Endometrium (tissue), 2 donors: ENCODE results near the gene CSF1R.

Source experiments
- FAIRE-seq: peaks from 2 replicates; lab custom pipeline; 2012; peaks lifted over from hg19 to GRCh38; lab: Jason Lieb, UNC
- donor health status: control.
- donor health status: control.

CSF1R gene

DNA sequence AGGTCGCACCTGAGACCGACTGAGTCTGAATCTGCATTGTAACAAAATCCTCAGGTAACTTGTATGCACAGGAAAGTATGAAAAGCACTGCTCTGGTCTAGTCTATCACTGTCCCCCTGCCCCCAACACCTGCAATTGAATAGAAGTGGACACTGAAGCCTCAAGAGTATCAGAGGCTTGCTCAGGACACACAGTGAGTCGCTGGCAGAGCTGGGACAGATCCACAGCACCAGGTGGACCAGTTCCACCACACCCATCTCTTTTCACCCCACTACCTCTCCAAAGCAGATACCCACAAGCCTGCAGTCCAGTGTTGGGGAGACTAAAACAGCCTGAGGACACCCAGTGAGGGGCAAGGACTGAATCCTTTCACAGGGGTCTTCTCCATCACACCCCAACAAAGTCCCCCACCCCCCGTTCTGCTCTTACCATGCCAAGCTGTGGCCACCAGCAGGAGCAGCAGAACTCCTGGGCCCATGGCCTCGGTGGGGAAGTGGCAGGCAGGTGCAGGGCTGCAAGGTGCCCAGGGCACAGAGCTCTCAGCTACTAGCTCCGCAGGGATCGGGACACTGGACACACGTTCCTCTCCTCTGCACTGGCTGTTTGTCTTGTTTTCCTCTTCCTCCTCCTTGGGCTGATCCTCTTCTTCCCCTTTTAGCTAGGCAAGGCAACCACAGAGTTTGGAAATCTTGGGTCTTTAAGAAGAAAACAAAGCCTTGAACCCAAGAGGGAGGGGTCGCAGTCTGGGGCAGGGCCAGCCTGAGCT, at the start of gene CSF1R:
Gene CSF1R, minus strand, starts transcription at position 605 of the 766 bp plus-strand sequence. Its CDS starts 127 bp downstream, at position 478.
- FAIRE-seq = no peak

DNA sequence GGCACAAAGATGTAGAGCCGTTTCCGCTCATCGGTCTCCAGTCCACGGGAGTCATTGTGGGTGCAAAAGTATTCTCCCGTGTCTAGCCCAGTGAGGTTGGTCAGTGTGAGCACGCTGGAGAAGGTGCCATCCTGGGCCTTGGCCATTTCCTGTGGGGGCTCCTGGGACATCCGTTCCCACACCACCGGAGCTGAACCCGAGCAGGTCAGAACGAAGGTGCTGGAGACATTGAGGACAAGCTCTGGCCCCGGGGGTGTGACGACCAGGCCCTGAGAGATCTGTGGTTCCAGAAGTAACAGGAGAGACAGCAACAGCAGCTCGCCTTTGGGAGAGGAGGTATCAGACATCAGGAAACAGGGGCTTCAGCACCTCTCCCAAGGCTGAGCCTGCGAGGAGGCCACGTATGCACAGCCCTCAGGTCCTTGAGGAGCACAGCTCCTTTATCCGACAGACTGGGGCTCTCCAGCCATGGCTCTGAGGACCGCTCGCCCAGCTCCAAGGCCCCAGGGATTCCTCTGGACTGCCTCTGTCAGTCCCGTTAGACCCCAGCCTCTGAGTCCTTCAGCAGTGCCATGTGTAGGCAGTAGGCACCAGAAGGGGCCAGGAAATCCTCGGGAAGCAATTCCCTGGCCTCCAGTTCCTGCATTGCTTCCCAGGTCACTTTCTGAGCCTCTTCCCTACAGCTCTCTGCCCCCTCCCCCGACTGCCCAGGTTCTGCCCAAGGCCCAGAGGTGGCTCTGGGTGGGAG, 49.4 kb upstream of the CSF1R start:
- FAIRE-seq = no peak

DNA sequence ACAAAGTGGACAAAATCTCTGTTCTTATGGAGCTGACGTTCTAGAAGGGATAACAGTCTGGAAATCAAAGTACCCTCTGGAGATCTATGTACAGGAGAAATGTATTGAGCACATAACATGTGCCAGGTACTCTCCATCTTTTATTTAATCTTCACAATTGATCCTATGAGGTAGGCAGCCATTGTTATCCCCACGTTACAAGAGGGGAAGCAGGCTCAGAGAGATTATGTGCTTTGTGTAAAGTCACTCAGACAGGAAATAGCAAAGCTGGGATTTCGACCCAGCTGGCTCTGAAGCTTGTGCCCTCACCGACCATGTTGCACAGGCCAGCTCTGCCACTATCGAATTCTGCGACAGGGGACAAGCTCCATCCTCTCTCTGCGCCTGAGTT, 47.8 kb upstream of the CSF1R start:
- no peak for FAIRE-seq

DNA sequence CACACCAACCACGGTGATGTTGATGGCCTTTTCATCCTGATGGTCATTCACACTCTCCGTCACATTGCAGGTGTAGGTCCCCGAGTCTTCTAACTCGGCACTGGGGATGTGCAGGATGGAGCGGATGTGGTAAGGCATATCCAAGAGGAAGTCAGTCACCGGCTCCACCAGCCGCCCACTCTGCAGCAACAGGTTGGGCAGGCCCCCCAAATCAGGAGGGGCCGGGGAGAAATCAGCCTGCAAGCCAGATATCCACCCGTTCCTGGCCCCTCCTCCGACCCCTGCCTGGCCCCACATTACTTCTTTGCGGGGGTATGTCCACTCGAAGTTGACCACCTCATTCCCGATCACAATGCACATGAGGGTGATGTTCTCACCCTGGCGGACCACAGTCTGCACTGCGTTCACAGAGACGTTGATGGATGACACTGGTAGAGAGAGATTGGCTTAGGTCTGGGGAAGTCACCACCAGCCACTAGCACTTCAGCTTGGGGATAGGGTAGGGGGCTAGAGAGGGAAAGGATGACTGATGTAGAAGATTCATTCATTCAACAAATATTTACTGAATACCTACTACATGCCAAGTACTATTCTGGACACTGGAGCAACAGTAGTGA, 47.3 kb upstream of the CSF1R start:
- FAIRE-seq = no peak

DNA sequence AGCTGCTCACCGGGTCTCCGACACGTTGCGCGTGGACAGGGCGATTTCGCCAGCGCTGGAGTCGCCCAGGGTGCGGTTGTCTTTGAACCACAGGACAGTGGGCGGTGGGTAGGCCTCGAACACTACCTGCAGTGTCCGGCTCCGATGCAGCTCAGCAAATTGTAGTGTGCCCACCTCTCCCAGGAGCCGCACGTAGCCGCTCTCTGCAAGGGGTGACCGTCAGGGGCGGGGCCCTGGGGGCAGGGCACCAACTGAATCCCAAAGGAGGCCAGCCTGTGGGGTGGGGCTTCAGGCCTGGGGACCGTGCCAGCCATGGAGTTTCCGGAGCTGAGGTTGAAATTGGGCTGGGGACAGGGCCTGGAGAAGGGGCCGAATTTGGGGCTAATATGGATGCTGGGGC, 46.4 kb upstream of the CSF1R start:
- FAIRE-seq = no peak

DNA sequence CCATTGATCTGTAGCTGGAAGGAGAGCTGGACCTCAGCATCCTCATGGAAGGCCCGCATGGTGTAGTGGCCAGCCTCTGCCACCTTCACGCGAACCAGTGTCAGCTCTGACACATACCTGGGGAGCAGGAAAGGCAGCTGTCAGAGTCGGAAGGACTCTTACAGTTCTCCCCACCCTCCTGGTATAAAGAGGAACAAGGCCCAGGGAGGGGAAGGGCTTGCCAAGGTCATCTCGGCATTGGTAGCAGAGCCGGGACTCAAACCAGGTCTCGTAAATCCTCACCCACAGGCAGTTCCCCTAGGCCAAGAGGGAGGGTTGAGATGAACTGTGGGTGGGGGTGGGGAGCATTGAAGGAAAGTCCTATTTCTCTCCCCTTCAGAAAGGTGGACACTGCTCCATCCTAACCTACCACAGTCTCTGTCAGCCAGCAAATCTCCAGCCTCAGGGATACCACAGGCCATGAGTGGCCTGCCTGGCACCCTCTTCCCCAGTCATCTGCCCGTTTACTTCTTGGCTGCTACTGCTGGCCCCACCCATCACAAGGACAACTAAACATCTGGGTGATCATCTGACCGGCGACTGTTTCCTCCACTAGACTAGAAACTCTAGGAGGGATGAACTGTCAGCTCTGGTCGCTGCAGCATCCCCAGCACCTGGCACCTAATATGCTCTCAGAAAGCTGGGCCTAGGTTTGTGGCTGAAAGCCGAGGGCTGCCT, 45.8 kb upstream of the CSF1R start:
- FAIRE-seq = no peak

DNA sequence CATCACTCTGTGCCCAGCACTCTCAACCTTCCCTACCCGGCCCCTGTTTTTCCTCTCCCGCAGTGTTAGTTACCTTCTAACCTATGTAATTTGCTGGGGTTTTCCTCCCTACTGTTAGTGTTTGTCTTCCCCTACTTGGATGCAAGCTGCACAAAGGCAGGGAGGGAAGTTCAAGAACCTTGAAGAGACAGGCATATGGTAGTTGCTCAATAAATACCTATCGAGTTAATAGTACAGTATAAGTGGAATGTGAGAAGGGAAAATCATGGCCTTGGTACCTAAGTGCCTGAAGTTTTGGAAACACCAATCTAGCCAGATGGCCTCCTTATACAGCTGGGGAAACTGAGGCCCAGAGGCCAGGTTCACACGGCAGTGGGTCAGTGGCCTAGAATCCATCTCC, 45.1 kb upstream of the CSF1R start:
- FAIRE-seq = no peak

DNA sequence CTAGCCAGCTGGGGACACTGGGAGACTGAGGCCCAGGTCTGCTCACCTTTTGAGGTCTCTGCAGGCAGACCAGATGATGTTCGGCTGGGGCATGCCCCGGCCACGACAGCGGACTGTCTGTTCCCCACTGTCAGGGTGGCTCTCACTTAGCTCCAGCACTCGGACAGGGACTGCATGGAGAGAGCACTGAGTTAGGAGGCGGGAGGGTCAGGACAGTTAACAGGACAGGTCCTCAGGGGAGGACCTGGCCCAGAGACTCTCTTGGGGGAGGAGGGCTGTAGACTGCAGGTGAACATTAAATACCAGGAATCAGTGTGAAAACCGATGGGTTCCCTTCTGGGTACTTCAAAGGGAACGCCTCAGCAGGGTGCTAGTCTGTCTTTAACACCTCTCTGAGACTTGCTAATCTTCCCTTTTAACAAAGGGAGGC, 44.2 kb upstream of the CSF1R start:
- FAIRE-seq = no peak

DNA sequence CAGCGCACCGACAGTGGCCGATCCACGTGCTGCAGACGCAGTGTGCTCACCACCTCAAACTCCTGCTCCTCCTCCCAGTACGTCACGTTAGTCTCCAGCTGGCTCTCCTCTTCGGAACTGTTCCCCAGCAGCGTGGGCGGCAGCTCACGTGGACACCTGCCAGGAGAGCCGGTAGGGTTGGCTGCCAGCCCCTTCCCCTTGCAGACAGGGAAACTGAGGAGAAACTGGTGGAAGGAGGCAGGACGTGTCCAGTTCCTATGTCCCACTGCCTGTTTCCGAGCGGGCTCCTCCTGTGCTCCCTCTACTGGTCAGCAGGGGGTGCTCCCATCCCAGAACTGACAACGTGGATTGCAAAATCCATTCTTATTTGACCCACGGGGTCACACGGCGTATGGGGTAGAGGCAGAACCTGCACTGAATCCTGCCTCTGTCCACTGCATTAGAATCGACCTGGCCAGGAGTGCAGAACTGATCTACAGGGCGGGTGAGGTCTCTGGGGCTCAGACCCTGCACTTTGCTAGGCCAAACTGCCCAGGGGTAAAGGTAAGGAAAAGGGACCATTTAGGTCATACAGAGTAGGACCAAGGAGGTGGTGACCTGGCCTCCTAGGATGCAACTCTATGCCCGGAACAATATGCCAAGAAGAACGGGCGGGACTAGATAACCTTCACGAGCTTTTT, 43.6 kb upstream of the CSF1R start:
- FAIRE-seq = no peak

DNA sequence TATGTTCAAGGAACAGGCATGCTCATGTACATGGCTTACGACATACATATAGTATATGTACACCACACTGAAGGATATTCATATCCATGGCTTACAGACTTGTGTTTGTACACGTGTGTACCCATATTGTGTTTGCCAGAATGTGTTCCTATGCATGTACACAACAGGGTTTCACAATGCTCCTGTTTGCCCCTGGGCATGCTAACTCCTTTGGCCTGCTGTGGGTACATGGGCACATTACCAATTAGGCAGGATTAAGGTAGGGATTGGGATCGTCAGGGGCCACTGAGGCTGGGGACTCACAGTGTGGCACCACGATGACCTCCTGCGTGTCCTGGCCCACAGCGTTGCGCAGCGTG, 43.1 kb upstream of the CSF1R start:
- FAIRE-seq = no peak

DNA sequence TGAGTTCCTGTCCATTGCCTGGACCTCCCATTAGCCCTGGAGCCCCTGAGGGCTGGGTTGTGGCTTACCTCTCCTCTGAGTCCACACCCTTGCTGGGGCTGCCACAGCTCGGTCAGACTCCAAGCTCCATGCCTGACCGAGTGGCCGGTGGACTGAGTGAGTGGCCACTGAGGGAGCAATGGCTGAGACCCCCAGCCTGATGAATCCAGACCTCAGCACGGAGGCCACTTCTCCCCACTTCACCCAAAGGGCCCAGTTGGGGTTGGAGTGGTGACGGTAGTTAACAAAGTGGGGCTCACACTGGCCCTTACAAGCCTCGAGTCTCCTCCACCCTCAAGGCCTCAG, 40.5 kb upstream of the CSF1R start:
- FAIRE-seq = no peak

DNA sequence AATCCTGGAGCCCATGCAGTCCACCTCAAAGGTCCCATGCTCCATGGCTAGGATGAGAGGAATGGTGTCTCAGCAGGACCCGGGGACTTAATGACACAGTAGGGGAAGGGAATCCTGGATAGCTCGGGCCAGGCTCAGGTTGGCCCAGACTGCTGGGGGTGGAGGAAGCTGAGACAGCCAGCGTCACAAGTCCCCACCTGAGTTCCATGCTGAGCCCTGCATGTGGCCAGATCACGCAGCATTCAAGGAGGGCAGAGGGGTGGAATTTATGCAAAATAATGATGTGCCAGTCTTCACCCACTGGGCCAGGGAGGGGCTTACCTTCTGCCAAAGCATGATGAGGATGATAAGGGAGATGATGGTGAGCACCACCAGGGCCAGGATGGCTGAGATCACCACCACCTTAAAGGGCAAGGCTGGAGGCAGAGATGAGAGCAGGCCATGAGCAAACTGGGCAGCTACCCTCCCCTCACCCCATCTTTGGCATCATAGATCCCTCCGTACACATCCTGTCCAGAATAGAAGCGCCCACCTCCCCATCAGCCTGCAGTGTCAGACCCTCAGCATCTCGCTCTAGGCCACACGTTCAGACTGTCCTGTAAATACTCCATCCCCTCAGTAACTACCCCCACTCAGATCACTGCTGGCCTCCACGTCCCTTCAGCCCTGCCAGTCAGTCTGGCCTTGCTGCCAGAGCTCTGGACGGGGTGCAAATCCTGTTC, 40.0 kb upstream of the CSF1R start:
- no peak for FAIRE-seq

DNA sequence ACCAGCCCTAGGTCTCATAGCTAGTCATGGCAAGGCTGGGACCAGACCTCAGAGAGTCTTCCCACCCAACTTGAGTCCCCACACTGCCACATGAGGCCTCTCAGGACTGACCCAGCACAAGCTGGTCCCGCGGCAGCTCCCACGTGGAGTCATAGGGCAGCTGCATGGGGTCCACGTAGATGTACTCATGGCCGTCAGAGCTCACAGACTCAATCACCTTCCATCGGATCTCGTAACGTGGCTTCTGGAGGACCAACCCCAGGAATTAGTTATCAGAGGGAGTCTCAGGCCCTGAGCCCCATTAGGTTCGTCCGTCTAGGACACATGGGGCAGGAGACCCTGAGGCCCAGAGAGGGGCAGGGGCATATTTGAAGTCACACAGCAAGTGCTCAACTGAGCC, 39.0 kb upstream of the CSF1R start:
- FAIRE-seq = no peak

DNA sequence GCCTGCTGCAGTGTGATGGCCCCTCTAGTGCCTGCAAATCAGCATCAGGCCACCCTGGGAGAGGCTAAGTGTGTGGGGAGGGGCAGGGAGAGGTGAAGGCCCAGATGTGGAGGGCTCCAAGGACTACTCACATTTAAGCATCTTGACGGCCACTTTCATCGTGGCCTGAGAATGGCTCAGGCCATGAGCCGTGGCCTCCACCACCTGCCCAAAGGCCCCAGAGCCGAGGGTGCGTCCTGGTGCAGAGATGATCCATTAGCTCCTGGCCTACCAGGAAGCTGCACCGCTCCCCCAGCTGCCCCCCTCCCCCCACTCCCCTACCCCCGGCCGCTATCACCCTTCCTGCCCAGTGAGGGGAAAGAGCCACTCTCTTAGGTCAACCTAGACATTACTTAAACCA, 38.2 kb upstream of the CSF1R start:
- no peak for FAIRE-seq

DNA sequence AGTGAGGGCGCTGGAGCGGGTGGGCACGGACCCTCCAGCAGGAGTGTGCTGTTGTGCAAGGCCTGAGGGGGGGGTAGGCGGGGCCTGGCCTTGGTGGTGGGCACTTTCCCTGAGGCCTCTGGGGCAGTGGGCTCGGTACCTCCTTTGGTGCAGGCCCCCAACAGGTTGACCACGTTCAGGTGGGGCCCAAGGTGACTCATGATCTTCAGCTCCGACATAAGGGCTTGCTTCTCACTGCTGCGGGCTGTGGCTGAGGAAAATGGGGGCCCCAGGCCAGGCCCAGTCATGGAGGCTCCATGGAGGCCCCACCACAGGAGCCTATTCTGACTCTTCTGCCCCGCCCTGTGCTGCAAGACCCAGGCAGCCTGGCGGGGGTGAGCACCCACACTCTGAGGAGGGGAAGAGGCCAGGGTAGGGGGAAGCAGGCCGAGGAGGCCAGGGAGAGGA, 37.8 kb upstream of the CSF1R start:
- FAIRE-seq = no peak

DNA sequence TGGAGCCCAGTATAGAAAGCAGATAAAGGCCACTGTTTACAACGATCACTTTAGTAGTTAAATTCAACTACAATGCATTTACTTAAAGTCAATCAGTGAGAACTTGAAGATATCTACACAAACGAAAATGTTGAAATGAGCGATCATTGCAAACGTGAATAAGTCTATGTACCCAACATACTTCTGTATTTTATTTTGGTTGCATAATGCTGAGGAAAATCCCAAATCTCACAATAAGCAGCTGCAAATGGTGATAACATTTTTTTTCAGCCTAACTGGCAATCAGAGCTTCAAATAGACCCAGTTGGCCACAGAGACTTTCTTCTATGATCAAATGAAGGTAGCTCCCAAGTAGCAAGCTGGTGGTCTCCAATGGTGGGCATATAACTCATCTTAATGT, 37.2 kb upstream of the CSF1R start:
- no peak for FAIRE-seq

DNA sequence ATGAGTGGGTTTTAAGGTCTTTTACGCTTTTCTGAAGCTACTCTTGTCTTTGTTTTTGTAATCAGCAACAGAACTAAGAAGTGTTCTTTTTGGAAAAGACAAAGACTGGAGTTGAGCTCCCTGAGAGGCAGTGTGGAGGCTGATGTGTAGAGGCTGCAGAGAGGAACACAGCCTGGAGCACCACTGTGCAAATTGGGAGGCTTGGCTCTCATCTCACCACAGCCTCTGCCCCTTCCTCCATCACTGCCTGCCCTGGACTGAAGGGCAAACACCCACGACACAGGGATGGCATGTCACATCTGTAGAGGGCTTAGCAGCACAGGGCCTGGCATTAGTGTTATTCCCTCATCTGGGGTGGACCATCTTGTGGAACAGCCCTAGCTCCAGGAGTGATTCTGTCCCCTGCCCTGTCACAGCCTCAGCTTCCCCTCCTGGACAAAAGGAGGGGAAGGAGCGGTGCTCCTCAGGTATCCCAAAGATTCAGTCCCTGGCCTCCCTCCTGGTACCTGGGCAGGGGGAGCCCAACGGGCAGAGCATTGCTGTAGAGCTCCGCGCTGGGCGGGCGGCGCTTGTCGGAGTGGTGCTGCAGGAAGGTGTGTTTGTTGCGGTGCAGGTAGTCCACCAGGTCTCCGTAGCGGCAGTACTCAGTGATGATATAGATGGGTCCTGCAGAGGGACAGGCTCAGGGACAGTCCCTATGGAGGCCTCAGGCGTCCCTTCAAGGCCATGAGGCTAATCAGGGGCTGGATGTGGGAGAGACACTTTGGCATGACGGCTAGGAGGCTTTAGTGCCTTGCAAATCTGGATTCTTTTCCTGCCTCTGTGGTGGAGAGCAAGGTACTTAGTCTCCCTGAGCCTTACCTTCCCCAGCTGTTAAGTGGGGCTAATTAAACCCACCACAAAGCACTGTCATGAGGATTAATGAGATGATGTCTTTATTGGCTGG, 36.5 kb upstream of the CSF1R start:
- no peak for FAIRE-seq

DNA sequence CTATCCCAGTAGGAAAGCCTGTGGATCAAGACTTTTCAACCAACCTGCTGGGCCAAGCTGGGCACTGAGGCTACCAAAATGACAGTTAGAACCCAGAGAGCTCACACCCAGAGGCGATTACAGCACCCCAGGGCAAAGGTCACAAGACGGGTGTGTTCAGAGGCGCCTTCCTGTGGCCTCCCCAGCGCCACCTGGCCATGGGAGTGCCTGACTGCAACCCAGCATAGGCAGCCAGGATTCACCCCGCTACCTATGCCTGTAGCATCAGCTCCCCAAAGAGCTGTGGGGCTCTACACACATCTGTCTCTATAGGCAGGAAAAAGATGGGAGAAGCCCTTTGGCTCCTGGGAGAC, 35.8 kb upstream of the CSF1R start:
- FAIRE-seq = no peak

DNA sequence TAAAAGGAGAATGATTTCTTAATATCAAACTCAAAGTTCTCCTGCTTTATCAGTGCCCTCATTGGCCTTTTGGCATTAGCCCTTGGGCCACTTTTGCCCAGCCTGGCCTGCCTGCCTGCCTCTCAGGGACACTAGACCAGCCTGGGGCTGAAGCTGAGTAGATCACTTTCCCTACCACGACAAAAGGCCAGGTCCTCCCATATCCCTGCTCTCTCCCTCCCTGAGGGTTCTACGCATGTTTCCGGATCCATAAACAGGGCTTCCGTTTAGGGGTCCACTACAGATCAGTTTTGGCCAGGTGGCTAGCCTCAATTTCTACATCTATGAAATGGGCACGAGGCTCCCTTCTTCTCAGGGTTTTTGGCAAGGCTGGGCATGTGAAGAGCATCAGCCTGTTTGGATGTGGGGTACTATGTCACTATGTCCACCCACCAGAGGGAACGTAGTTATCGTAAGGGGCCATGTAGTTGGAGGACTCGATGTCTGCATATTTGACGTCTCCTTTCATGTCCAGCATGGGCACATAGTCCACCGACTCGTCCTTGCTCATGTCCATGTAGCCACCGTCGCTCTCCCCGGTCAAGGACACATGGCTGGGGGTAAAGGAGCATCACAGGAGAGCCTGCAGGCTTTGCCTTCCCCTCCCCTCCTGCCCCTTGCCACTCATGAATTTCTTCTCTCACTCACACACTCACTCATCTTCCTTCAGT, 35.2 kb upstream of the CSF1R start:
- no peak for FAIRE-seq
